NB4 (cell line): Measurements from ENCODE around the gene USP10.

Experiments
- DNase-seq: peaks from one replicate; pipeline ENCODE4 v3.0.0; 2010; ENCODE audit warnings: low read depth
- H3K4me3 ChIP-seq: one replicate; pipeline ENCODE4 v1.5.1; 2011; ENCODE audit warnings: mild to moderate bottlenecking, low read depth, low read length, moderate library complexity
- MYC ChIP-seq: IDR thresholded peaks from 2 replicates; pipeline ENCODE4 v1.6.1; 2011; ENCODE audit warnings: low read depth, low read length
- POLR2A ChIP-seq: IDR thresholded peaks from 2 replicates; pipeline ENCODE4 v1.6.1; 2011; ENCODE audit warnings: mild to moderate bottlenecking; ENCODE audit not compliant: insufficient read length; ENCODE audit errors: extremely low read depth
- TF ChIP-seq, protein P1 (sequence below): IDR thresholded peaks from 2 replicates; pipeline ENCODE4 v1.6.1; 2011; ENCODE audit warnings: low read depth, low read length
- TF ChIP-seq, protein P2 (sequence below): IDR thresholded peaks from one replicate; pipeline ENCODE4 v1.5.1; 2012; ENCODE audit warnings: low read depth, low read length

Gene USP10, protein sequence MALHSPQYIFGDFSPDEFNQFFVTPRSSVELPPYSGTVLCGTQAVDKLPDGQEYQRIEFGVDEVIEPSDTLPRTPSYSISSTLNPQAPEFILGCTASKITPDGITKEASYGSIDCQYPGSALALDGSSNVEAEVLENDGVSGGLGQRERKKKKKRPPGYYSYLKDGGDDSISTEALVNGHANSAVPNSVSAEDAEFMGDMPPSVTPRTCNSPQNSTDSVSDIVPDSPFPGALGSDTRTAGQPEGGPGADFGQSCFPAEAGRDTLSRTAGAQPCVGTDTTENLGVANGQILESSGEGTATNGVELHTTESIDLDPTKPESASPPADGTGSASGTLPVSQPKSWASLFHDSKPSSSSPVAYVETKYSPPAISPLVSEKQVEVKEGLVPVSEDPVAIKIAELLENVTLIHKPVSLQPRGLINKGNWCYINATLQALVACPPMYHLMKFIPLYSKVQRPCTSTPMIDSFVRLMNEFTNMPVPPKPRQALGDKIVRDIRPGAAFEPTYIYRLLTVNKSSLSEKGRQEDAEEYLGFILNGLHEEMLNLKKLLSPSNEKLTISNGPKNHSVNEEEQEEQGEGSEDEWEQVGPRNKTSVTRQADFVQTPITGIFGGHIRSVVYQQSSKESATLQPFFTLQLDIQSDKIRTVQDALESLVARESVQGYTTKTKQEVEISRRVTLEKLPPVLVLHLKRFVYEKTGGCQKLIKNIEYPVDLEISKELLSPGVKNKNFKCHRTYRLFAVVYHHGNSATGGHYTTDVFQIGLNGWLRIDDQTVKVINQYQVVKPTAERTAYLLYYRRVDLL

DNA sequence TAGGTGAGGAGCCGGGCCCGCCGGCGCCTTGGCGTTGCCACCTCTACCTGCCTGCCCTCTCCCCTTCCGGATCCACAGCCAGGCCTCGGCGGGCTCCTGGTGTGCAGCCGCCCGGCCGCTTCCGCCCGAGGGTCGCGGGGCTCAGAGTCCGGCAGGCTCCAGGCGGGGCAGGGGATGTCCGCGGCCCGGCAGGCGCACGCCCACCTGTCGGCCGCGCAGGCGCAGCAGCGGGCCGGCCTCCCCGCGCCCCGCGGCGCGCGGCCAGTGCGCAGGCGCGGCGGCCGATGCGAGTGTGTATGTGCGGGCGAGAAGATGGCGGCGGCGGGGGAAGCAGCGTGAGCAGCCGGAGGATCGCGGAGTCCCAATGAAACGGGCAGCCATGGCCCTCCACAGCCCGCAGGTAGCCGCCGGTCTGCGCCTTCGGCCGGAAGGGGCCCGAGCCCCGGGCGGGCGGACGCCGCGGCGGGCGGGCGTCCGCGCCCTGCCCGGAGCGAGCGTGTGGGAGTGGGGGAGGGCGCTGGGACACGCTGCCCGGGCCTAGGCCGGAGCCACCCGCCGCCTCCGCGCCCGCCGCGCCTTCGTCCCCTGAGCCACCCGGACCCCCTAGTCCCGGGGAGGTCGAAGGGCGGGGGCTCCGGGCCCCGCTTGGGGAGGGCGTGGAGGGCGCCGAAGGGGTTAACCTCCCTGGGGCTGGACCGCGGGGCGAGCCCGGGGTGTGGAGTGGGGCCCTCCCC lies at the start of gene USP10:
Gene USP10 (plus strand): TSS at position 289 of the 734 bp plus-strand sequence. CDS start 91 bp downstream, at position 380.
- peak; percentile 83 for TF ChIP-seq POLR2A
- 0 out of 2 replicates have a peak, but pooled peaks have one; percentile 4 for TF ChIP-seq MYC
- TF ChIP-seq, protein P1, sequence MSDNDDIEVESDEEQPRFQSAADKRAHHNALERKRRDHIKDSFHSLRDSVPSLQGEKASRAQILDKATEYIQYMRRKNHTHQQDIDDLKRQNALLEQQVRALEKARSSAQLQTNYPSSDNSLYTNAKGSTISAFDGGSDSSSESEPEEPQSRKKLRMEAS: no peak
- TF ChIP-seq, protein P2, sequence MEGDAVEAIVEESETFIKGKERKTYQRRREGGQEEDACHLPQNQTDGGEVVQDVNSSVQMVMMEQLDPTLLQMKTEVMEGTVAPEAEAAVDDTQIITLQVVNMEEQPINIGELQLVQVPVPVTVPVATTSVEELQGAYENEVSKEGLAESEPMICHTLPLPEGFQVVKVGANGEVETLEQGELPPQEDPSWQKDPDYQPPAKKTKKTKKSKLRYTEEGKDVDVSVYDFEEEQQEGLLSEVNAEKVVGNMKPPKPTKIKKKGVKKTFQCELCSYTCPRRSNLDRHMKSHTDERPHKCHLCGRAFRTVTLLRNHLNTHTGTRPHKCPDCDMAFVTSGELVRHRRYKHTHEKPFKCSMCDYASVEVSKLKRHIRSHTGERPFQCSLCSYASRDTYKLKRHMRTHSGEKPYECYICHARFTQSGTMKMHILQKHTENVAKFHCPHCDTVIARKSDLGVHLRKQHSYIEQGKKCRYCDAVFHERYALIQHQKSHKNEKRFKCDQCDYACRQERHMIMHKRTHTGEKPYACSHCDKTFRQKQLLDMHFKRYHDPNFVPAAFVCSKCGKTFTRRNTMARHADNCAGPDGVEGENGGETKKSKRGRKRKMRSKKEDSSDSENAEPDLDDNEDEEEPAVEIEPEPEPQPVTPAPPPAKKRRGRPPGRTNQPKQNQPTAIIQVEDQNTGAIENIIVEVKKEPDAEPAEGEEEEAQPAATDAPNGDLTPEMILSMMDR: no peak
- H3K4me3 ChIP-seq: peak within 1 kb of the TSS; percentile 94
- DNase-seq: peak; percentile 84

DNA sequence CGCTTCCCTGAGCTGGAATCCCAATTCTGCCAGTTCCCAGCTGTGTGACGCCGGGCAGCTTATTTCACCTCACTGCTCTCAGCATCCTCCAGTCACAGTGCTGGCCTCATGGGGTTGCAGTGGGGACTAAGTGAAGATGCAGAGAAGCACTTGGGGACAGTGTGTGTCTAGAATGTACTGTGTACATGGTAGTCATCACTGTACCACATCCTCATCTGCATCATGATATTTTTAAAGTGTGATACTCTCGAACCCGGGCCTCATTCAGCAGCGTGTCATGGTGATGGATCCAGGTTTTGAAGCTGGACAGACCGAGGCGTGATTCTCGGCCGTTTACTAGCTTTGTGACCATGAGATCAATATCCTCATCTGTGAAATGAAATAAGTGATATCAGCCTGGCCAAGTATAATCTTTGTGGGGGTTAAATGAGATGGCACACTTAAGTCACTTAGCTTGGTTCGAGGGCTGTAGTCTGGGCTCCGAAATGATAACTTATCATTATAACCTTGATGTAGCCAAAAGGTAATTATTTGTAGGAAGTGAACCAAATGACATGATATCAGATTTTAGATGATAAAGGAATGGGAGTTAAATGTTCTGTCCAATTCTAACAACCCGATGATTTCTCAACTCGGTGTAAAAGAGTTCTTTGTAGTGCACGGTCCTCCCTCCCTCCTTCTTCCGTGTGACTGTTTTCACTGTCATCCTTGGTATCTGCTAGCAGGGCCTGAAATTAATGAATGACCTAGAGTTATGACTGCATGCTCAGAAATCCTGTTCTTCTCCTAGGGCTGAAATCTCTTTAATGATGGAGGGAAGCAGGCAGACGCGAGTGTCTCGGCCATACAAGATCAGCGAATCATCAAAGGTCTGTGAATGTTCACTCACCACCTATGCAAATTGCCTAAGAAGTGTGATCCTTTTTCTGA lies 49.5 kb upstream of the USP10 start:
- H3K4me3 ChIP-seq: no peak overlapping the region
- TF ChIP-seq, protein P2: no peak
- TF ChIP-seq MYC (no peak), POLR2A (no peak)
- TF ChIP-seq, protein P1: no peak
- no peak for DNase-seq

DNA sequence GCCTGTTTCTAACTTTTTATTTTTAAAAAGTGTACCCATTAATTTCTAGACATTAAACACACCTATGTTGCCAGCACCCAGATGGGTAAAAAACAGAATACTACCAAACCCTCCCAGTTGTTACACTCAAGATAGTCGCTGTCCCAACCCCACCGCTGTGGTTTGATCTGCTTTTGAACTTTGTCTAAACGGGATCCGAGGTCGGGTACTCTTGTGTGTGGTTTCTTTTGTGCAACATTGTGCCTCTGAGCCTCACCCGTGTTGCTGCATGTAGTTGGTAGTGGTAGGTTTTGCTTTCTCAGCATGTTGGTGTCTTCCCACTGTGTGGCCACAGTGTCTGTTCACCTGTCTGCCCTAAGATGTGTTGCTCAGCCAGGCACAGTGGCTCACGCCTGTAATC lies 47.2 kb upstream of the USP10 start:
- TF ChIP-seq MYC: no peak
- TF ChIP-seq, protein P1: no peak
- TF ChIP-seq, protein P2: no peak
- no peak for TF ChIP-seq POLR2A
- H3K4me3 ChIP-seq: no peak overlapping the region
- no peak for DNase-seq

DNA sequence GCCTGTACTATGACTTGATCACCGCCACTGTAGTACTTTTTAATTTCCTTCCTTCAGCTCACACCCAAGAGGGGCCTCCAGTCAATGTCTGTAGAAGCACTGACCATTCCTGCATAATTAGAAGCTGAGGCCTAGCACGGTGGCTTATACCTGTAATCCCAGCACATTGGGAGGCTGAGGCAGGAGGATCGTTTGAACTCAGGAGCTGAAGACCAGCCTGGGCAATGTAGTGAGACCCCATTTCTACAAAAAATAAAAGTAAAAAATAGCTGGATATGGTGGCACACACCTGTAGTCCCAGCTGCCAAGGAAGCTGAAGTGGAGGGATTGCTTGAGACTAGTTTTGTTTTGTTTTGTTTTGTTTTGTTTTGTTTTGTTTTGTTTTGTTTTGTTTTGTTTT lies 45.6 kb upstream of the USP10 start:
- TF ChIP-seq, protein P1: no peak
- TF ChIP-seq, protein P2: no peak
- TF ChIP-seq MYC (no peak), POLR2A (no peak)
- H3K4me3 ChIP-seq: no peak overlapping the region
- DNase-seq: no peak

DNA sequence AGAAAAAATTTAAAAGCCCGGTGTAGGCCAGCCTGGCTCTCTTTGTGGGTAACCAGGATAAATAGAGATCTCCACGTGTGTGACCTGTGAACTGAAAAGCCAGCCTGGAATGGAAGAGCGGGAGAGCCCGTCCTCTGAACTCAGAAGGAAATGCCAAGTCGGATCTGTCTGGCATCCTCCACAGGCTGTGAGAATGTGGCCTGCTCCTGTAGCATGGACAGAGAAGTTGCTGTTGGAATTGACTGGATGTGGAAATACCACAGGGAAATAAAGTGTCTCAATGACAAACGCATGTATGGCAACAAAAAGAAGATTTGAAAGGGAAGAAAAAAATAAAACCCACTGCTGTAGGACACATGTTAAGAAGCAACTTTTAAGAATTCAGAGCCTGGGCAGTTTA lies 44.8 kb upstream of the USP10 start:
- no peak for DNase-seq
- TF ChIP-seq, protein P2: no peak
- TF ChIP-seq POLR2A: no peak
- H3K4me3 ChIP-seq: no peak overlapping the region
